Measurements from ENCODE around the gene ABCF2.

The ABCF2 gene

DNA sequence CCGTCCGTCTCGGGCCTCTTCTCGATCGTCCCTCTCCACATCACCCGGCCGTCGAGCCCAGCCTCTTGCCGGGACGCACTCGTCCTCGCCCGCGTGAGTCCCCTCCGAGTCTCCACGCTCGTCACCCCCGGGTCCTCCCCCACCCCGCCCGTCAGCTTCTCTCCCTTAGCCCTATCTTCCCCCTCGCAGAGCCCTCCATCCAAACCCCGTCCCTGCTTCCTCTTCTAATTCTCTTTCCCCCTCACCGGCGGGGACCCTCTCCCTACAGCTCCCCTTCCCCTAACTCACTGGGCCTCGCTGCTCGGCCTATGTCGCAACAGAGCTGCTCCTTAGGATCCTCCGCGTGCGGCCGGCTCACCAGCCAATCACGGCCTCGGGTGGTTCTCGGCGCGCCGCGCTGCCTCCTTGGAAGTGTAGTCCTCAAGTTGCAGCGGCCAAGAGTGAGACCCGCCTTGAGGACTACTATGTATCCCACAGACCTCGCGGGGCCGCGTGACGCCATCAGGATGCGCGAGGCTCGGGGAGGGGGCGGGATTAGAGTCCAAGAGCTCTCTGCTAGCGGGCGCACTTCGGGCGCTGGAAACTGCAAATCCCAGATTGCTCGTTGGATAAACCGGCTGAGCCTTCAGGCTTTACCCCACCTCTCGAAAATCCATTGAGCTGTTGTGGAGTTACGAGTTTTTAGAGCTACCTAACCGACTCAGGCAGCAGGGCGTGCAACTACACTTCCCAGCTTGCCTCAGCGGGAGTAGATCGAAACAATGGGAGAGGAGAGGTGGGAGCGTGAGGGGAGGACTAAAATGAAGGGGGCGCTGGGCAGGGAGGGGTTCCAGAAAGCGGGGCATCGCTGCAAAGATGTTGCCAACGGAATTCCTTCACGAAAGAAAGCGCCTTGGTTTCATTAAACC, at the start of gene ABCF2:
Gene ABCF2, minus strand, starts transcription at position 331 of the 908 bp plus-strand sequence. CDS start 747 bp downstream, outside the sequence.
- peak; percentile 77 for DNase-seq

GRCh38 chr7:151275813-151276577, 49.0 kb upstream of the ABCF2 start:
- no peak for DNase-seq

DNA sequence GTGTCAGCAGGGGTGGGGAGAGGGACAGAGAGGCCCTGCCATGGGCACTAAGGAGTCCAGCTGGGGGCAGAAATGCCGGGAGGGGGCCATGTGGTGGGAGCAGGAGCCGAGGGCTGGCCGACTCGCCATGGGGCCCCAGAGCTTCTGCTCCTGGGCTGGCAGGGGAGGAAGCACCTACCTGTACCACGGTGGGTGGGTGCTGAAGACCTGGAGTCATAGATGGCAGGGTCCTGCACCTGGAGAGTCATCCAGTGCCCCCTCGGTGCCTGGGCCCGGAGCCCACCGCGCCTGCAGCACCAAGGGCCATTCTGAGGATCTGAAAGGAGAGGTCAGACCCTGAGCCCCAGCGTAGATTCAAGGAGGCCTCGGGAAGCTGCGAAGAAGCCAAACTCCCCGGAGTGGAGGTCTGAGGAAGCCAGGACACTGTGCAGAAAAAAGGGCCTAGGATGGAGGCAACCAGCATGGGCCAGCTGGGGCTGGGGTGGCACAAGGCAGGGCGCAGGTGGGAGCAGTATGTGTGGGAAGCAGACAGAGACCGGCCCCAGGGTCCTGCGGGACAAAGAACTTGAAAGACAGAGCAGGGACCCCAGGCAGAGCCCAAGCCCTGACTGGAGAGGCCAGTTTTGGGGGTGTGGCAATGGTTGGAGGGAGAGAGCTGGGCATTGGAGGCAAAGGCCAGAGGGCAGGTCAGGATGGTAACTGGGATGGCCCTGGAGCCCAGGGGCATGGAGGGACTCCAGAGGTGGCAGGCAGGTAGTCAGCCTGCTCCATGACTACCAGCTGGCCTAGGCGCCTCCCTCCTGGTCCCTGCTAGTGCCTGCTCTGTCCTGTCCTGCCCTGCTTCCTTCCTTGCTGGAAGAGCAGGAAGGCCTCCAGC, 48.2 kb upstream of the ABCF2 start:
- no peak for DNase-seq

- no peak for DNase-seq
Observed at GRCh38 chr7:151274396-151274795, 47.4 kb upstream of the ABCF2 start.

DNA sequence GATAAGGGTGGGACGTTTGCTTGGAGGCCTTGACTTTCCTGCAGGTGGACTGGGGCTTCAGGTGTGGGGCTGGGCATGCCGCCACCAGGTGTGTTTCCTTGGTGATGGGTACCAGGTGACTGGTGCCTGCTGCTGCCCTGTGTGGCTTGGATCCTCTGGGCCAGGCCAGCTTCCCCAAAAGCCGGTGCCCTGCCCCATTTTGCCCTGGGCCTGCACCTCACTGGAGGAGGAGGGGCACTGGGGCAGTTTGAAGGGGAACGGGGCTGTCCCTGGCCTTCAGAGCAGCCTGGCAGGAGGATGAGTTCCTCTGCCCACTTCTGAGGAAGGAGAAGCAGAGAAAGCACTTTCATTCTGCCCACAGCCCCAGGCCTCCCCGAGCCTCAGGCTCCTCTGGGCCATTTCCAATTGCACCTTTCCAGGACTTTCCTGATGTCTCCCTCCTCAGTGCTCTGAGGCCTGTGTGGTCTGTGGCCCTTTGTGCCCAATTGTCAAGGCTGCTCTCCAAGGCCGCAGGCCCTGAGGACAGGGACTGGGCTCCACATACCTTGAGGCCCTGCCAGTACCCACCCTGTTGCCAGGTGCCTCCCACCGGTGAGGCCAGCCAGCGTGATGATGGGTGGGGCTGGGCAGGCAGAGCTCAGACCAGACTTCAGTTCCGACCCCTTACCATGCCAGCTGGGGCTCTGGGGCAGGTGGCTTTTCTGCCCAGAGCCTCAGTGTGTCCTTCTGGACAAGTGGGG, 46.8 kb upstream of the ABCF2 start:
- DNase-seq: no peak

GRCh38 chr7:151272877-151273276, 45.9 kb upstream of the ABCF2 start:
- DNase-seq: no peak

- DNase-seq: no peak
Observed at GRCh38 chr7:151272405-151272804, 45.4 kb upstream of the ABCF2 start.

DNA sequence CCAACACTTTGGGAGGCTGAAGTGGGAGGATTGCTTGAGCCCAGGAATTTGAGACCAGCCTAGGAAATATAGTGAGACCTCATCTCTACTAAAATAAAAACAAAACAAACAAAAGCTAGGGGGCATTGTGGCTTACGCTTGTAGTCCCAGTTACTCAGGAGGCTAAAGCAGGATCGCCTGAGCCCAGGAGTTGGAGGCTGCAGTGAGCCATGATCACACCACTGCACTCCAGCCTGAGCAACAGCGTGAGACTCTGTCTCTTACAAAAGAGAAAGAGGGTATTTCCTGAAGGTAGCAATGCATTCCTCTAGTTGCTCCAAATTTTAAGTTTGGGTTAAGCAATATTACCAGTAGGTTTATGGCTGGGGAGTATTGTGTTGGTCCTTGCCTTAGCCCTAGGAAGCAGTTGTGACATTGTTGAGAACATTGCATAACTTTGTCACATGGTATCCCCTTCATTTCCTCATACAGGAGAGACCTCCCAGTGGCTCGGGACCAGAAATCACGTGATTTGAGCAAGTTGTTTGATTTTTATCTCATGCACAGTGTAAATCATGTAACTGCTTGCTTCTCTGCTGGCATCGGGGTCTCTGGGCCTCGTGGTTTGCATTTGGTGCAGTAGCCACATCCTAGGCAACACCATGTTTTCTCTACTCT, 44.8 kb upstream of the ABCF2 start:
- no peak for DNase-seq

DNA sequence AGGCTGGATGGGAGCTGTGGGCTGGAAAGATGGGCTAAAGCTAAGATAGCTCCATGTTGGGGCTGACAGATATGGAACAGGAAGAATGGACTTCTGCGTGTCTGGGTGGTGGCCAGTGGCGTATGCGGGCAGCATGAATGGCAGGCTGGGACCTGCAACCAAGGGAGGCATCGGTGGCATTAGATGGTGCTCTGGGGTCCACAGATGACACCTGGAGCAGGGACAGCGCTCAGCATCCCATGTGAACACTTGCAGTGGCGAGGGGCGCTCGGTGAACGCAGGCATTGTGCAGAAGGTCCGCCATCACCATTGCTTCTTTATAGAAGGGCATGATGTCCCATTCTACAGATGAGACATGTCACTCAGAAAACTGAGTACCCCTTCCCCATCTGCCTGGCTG, 42.5 kb upstream of the ABCF2 start:
- no peak for DNase-seq

DNA sequence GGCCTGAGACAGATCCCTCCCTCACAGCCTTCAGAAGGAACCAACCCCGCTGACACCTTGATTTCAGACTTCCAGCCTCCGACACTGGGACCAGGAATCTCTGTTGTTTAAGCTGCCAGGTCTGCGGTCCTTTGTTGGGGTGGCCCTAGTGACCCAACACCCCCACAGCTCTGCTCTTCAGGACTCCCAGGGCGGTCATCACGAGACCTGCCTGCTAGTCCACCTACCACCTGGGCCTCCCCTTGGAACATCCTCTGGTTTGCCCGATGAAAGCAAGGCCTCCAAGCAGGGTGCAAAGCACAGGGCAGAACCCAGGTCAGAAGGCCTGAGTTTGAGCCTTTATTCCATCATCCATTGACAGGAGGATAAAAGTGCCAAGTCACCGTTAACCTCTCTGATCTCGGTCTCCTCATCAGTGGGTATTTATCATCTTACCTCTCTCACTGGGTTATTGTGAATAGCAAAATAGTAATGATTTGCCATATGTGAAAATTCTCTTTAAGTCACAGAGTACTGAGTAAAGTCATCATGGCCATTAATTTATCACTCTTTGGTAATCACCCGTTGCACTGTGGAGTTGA, 38.4 kb upstream of the ABCF2 start:
- no peak for DNase-seq

DNA sequence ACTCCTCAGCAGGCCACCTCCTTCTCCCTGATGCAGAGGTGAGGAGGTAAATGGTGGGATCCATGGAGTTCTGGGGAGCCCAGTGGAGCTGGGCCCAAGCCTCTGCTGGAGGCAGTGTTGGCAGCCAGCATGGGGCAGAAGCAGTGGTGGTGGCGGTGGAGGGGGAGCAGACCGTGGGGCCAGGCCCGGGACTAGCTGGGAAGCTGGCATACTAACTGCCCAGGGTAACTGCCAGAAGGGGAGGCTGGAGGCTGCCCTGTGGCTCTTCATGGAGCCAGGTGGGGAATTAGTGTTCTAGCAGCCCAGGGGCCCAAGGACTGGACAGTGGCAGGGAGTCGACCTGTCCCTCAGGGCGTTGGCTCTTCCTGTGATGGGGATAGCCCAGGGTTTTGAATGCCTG, 37.6 kb upstream of the ABCF2 start:
- no peak for DNase-seq

DNA sequence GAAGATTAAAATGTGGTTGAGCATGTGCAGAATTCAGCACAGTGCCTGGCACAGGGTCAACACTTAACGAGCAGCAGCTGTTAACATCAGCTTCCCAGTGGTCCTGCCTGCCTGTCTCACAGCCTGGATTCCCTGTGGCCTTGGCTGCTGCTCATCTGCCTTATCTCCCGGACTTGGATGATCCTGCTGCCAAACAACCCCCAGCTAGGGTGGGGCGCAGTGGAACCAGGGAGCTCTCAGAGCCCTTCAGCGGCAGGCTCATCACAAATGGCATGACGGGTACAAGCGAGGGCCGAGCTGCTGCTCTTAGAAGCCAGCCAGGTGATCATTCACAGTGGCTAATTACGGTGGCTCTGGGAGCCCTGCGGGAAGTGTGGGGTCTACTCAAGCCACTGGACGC, 34.5 kb upstream of the ABCF2 start:
- no peak for DNase-seq

- no peak for DNase-seq
Observed at GRCh38 chr7:151260883-151261282, 33.9 kb upstream of the ABCF2 start.

GRCh38 chr7:151260471-151260870, 33.5 kb upstream of the ABCF2 start:
- no peak for DNase-seq

DNA sequence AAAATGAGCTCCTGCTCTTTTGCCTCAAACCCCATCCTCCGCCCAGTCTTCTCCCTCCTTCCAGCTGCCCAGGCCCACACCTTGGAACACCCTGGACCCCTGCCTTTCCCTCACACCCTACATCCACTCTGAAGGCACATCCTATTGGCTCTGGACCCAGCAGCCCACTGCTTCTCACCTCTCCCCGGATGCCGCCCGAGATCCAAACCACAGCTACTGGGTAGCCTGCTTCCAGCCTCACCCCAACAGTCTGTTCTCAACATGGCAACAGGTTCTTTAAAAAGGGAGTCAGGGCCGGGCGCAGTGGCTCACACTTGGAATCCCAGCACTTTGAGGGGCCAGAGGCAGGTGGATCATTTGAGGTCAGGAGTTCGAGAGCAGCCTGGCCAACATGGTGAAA, 31.0 kb upstream of the ABCF2 start:
- DNase-seq: no peak

DNA sequence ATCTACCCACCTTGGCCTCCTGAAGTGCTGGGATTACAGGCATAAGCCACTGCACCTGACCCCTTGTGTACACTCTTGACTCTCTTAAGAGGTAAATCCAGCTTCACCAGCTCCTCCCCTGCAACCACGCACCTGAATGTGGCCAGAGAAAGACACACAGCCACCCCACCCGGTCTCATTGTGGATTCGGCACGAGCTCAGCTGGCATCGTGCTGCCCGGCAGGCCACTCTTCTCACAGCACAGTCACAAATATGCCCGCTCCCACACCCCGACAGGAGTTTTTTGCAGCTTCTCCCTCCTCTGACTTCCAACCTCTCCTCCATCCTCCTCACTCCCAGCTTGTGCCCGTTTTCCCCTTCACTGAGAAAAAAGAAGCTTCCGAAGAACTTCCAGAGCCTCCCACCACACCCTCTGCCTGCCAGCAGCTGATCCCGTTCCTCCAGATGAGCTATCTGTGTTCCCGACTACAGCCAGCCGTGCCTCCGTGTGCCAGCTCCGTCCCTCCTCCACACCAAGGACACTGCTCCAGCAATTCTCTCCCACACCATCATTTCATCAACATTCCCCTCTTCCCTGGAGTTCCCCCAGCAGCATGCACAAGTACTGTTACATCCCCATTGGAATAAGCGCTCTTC, 29.5 kb upstream of the ABCF2 start:
- no peak for DNase-seq

DNA sequence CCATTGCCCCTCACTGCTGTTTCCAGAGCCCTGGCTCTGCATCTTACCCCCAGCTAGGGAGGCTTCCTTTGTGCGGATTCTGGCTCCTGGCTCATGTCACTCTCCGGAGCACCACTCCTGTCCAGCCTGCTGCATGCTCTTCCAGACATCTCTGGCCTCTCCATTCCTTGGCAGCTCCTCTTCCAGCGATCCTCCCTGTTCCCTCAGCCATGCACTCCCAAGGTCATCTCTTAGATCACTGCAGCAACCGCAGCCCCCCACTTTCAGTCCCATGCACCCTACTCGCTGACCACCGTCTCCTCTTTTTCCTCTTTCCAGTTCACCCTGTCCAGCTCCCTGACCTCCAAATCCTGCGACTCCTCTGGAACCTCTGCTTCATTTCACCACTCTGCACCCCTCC, 28.4 kb upstream of the ABCF2 start:
- DNase-seq: no peak

GRCh38 chr7:151254851-151255250, 27.8 kb upstream of the ABCF2 start:
- DNase-seq: no peak

DNA sequence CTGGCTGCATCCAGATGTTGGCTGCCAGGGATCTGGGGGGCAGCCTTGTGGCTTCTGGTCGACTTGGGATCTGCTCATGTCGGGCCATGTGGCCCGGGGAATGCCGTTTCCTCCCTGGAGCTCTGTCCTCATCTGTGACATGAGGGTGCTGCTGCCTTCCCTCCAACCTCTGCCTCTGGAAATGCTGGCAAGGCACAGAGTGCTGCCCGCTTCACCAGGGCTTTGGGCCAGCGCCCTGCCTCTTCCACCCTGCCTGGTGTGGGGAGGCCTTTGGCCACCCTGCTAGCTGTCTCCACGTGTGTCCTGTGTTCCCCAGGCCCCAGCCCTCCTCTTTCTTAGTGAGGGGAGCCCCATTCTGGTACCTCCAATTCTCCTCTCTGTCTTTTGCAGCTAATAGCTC, 27.3 kb upstream of the ABCF2 start:
- DNase-seq: no peak

- no peak for DNase-seq
Observed at GRCh38 chr7:151252961-151253711, 26.1 kb upstream of the ABCF2 start.

All from NCI-H1436 treated with DMSO at 0.1 percent for 48 hours (cell line).